HT1080 (cell line): ENCODE results near the gene FITM1. TPM values are rescaled to one million over a fixed set of nuclear protein-coding genes. Genes with fewer than 3 reads are reported as not detected.
"Not testable (repeated sequence)": the region's sequence is repeated elsewhere in the genome, so short reads cannot be mapped to it uniquely, and the experiment has no call there.

Experiments
- DNase-seq: peaks from one replicate; pipeline ENCODE4 v3.0.0-alpha.2; 2015; ENCODE audit warnings: low read depth
- total RNA-seq: library from RNA; depleted of rRNA; stranded (reverse); fragments of >200 nt; shearing (Covaris generic); gene quantifications from 2 replicates; pipeline ENCODE4 v1.2.3, GENCODE V29; 2014

Gene FITM1
- total RNA-seq, 1 experiment from 2014 or later: not detected

- no peak for DNase-seq
Observed at GRCh38 chr14:24096545-24097181, 33.8 kb upstream of the FITM1 start.

GRCh38 chr14:24098229-24098926, 32.1 kb upstream of the FITM1 start:
- DNase-seq: no peak

- no peak for DNase-seq
Observed at GRCh38 chr14:24098927-24099813, 31.3 kb upstream of the FITM1 start.

GRCh38 chr14:24100197-24100981, 30.1 kb upstream of the FITM1 start:
- no peak for DNase-seq

GRCh38 chr14:24100982-24101494, 29.4 kb upstream of the FITM1 start:
- DNase-seq: no peak

- no peak for DNase-seq
Observed at GRCh38 chr14:24102357-24103048, 28.0 kb upstream of the FITM1 start.

GRCh38 chr14:24103451-24103850, 27.0 kb upstream of the FITM1 start:
- DNase-seq: no peak

- not testable (repeated sequence) for DNase-seq
Observed at GRCh38 chr14:24105609-24106239, 24.7 kb upstream of the FITM1 start.

- no peak for DNase-seq
Observed at GRCh38 chr14:24106672-24107271, 23.7 kb upstream of the FITM1 start.

GRCh38 chr14:24108336-24108874, 22.1 kb upstream of the FITM1 start:
- DNase-seq: no peak

- no peak for DNase-seq
Observed at GRCh38 chr14:24110060-24110459, 20.4 kb upstream of the FITM1 start.

GRCh38 chr14:24110523-24110922, 19.9 kb upstream of the FITM1 start:
- DNase-seq: no peak

- no peak for DNase-seq
Observed at GRCh38 chr14:24113379-24113800, 17.1 kb upstream of the FITM1 start.

GRCh38 chr14:24113801-24114531, 16.5 kb upstream of the FITM1 start:
- DNase-seq: peak; percentile 89

GRCh38 chr14:24114532-24115421, 15.7 kb upstream of the FITM1 start, which contains the start of the genes DCAF11 and NRL:
DCAF11 (plus strand) TSS chr14:24114777; CDS start chr14:24115595, 818 bp downstream.
NRL (minus strand) TSS chr14:24114949; CDS start chr14:24082848, 32,101 bp downstream.
- DNase-seq: peak; percentile 100

- no peak for DNase-seq
Observed at GRCh38 chr14:24115422-24116127, 14.9 kb upstream of the FITM1 start.
